HG03280 (cell line): ENCODE results near the gene PROB1.
A peak's percentile ranks its signal among the peaks of the same experiment; 100 is the strongest.

ENCODE experiments used
- ATAC-seq: cut with Tn5 transposase; IDR thresholded peaks from one replicate; pipeline ENCODE4 v1.9.1; 2021; ENCODE audit warnings: mild to moderate bottlenecking, moderate library complexity; ENCODE audit not compliant: unreplicated experiment

Gene PROB1

DNA sequence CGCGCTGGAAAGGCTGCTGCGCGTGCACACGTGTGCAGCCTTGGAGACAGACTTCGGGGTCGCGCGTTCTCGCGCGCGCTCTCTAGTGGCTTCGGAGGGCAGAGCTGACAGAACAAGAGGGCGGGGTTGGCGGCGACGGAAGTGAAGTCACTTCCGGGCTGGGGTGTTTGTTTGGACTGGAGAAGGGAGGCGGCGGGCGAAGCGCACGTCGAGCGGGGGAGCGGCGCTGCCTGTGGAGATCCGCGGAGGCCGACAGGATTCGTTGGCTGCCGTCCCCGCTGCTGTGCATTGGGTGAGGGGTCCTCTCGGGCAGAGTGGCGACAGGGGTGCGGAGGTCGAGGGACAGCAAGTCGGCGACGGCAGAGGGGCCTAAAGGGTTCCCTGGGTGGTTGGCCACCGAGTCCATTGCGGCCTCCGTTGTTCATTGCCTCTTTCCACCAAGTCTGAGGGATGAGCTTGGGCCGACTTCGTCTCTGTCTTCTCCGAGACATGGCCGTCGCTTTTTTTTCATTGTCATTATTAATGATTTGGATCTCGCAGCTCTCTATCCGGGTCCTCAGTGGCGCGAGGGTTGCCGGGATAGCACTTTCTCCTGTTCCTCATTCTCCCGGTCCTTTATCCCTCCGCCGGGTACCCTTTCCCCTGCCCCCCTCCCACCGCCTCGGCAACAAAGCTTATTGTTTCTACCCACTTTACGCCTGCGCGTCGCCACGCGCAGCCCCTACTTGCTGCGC, 53.0 kb downstream of the PROB1 start, which contains the start of gene PAIP2:
PAIP2 (plus strand) TSS at position 166 of the 734 bp plus-strand sequence. CDS start 21,931 bp downstream, outside the sequence.
- peak; percentile 92 for ATAC-seq

DNA sequence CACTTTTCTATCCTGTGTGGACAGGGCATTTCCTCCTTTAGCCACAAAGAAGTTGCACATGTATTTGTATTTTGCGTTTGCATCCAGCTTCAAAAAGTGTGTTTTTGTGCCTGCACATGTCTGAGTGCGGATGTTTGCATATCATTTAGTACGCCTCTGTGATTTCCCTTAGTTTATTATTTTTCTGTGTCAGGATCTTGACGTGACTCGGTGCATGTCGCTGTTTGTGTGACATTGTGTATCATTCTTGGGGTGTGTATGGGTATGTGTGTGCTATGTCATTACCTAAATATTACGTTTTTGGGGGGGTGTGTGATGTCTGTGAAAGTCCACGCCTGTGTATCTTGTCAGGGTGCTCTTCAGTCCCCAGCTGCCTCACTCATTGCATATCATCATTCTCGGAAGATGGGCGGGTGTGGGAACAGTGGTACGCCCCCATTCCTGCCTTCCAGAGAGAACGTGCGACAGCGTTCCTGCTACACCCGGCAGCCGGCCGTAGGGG, 53.7 kb downstream of the PROB1 start:
- no peak for ATAC-seq
